Right kidney (tissue), 9 donors: ENCODE measurements around the gene DEUP1.
"Not testable (repeated sequence)": the region's sequence is repeated elsewhere in the genome, so short reads cannot be mapped to it uniquely, and the experiment has no call there.

Experiments
- DNase-seq: peaks from one replicate; pipeline ENCODE4 v3.0.0-alpha.2; 2016
- long read RNA-seq, 8 donors: transcript quantifications; one replicate each; lab custom pipeline, GENCODE V29; 2026

Gene DEUP1
- long read RNA-seq, donor 1: 0 reads
- long read RNA-seq, donor 2: 0 reads
- long read RNA-seq, donor 3: 0 reads
- long read RNA-seq, donor 4: 0 reads
- long read RNA-seq, donor 5: 0 reads
- long read RNA-seq, donor 6: 0 reads
- long read RNA-seq, donor 7: 0 reads
- long read RNA-seq, donor 8, partial matches to known transcripts: 5 of 27 reads
- long read RNA-seq, donor 8, other reads (novel, unspliced or antisense): 22 of 27 reads

DNA sequence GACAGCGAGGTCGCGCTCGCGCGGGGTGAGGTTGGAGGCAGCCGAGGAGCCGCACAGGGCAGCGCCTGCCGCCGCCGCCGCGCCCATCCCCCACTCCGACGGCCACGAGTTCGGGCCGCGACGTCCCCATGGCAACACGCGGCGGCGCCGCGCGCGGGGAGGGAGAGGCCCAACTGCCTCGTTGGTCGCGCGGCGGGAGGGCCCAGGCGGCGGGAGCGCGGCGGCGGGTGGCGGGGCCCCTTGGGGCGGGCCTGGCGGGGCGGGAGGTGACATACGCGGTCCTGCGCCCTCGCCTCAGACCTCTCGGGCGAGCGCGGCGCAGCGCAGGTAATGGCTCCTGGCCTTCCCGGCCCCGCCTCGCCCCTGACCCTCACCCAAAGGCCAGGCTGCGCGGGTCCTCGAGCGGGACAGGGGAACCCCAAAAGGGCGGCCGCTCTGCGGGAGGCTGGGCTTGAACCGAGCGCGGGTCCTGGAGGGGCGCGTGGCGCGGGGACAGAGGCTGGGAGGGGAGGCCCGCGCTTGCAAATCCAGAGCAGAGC is at the start of gene DEUP1:
TSS of gene DEUP1 (plus strand) at position 297 of the 539 bp plus-strand sequence. CDS start 1,518 bp downstream, outside the sequence.
- DNase-seq: peak; percentile 48

GRCh38 chr11:93285430-93285829 is 45.1 kb upstream of the DEUP1 start:
- no peak for DNase-seq

GRCh38 chr11:93287434-93287833 is 43.1 kb upstream of the DEUP1 start:
- no peak for DNase-seq

DNA sequence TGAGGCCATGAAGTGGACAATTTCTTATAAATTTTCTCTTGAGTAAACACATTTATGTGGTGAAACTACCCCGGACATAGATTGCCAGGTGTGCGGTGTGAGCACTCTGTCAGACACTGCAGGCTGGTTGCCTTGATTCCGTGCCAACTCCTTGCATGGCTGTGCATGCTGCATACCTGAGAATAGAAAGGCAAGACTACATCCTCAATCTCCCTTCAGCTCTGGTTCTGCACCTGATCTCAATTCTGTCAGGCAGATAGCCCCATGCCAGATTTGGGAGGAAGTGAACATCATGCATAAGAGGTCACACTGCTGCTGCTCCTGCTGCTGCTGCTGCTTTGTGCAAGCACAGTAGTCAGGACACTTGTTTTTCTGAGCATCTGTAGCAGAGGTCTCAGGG is 42.5 kb upstream of the DEUP1 start:
- DNase-seq: no peak

DNA sequence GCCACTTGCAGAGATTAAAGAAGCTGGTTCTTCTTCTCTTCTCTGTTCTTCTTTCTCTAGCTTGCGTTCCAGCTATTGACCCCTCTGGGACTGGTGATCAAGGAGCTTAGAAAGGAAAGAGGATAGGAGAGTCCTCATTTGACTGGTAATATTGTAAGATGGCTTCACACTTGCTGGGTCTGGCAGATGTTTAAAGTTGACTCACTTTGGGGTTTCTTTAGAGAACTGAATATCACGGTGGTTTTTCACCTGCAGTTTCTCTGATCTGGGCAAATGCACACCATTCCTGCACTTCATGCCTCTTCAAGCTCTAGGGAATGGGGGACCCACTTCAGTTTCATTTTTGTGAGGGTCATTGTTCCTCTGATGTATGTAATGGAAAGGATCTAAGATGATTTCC is 41.8 kb upstream of the DEUP1 start:
- DNase-seq: no peak

GRCh38 chr11:93289782-93290463 is 40.6 kb upstream of the DEUP1 start:
- DNase-seq: no peak

DNA sequence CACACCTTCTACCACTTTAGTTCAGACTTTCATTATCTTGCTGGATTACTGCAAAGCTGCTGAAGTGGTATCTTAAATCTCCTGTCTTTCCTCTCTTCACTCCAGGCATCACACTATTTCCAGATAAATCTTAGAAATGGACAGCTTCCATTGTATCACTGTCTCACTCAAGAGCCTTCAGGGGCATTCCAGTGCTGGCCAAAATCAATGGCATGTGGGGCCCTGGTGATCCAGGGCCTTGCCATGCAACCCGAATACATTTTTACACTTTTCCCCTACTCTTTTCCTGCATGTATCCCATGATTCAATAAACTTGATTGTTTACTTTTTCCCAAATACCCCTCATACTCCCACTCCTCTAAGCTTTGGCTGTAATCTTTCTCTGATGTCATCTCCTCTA is 39.4 kb upstream of the DEUP1 start:
- no peak for DNase-seq

GRCh38 chr11:93291898-93292297 is 38.6 kb upstream of the DEUP1 start:
- DNase-seq: no peak

GRCh38 chr11:93295921-93296575 is 34.5 kb upstream of the DEUP1 start:
- DNase-seq: no peak

GRCh38 chr11:93303689-93304088 is 26.9 kb upstream of the DEUP1 start:
- DNase-seq: no peak

GRCh38 chr11:93314399-93314798 is 16.1 kb upstream of the DEUP1 start:
- not testable (repeated sequence) for DNase-seq

- no peak for DNase-seq
Observed at GRCh38 chr11:93319224-93319839, 11.2 kb upstream of the DEUP1 start.

GRCh38 chr11:93320230-93320629 is 10.3 kb upstream of the DEUP1 start:
- DNase-seq: no peak

DNA sequence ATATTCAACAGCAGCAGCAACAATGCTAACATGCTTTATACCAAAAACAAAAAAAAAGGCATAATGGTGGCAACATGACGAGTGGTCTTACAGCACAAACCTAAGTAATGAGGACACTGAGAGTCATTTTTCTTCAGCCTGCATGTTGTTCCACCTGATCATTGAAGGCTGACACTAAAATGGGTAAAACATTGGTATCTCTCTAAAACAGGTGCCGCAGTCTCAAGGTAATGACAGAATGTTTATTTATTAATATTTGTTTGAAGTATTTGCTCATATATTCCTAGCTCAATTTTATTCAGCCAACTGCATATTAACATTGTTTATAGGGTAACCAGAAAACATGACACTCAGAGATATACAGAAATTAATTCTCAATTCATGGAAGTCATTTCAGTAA is 8.3 kb upstream of the DEUP1 start:
- no peak for DNase-seq

- DNase-seq: no peak
Observed at GRCh38 chr11:93323747-93324146, 6.8 kb upstream of the DEUP1 start.

- peak; percentile 10 for DNase-seq
Observed at GRCh38 chr11:93324500-93324899, 6.0 kb upstream of the DEUP1 start.

GRCh38 chr11:93326681-93327080 is 3.9 kb upstream of the DEUP1 start:
- no peak for DNase-seq

DNA sequence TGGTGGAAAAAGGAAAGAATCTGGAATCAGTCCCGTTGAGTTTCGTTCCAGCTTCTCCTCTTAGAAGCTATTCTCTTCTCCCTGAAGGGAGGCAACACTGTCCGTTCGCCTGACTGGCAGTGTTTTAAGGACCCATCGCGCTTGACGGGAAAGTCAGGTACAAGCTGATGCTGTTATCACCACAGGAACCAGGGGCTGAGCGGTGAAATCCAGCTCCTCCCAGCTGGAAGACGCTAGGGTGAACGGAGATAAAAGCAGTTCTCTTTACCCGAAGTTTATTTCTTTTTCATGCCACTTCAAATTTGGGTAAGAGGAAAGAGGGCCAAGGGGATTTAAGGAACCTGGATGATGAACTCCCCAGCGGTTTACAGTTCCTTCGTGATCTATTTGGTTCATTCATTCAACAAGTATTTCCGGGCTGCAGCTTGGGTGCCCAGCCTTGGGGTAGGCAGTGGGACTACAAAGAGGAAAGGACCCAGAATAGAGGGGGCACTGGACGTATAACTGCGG is 551 bp upstream of the DEUP1 start:
- peak; percentile 70 for DNase-seq

- no peak for DNase-seq
Observed at GRCh38 chr11:93340223-93340622, 9.7 kb downstream of the DEUP1 start.

GRCh38 chr11:93344855-93345333 is 14.4 kb downstream of the DEUP1 start:
- DNase-seq: no peak

GRCh38 chr11:93348930-93349329 is 18.4 kb downstream of the DEUP1 start:
- DNase-seq: no peak

DNA sequence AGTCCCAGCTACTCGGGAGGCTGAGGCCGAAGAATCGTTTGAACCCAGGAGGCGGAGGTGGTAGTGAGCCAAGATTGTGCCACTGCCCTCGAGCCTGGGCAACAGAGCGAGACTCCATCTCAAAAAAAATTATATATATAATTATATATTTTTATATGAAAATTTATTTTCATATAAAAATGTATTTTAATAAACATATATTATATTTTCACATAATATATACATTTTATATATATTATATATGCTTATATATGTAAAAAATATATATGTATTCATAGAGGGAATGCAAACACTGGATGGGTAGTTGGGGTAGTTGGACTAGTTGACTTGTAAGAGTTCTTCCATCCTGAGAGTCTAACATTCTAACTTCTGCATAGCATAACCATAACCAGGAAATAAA is 20.3 kb downstream of the DEUP1 start:
- DNase-seq: no peak

GRCh38 chr11:93359396-93359795 is 28.9 kb downstream of the DEUP1 start:
- DNase-seq: no peak
